Left lung (tissue), 10 donors: ENCODE measurements around the gene MYH3. TPM values are rescaled to one million over a fixed set of nuclear protein-coding genes. Genes with fewer than 3 reads are reported as not detected.

Experiments used
- ATAC-seq: fragments of 200-7000 bp; cut with Tn5 transposase; one replicate; pipeline ENCODE4 v1.9.1; 2020; ENCODE audit warnings: moderate library complexity
- DNase-seq, 4 donors: peaks; one replicate each; pipeline ENCODE4 v3.0.0-alpha.2; 2013 to 2020
- H3K27ac ChIP-seq, 2 donors: fragments of 200-600 bp; sonication (generic) in 1 of 2; one replicate each; pipeline versions ENCODE4 v1.5.0 to v1.8.0; 2020 to 2021
- H3K27me3 ChIP-seq, 2 donors: fragments of 200-600 bp; sonication (generic) in 1 of 2; one replicate each; pipeline versions ENCODE4 v1.5.0 to v1.8.0; 2020 to 2021
- H3K36me3 ChIP-seq, 2 donors: fragments of 200-600 bp; sonication (generic) in 1 of 2; one replicate each; pipeline versions ENCODE4 v1.5.0 to v1.8.0; 2020 to 2021
- H3K4me1 ChIP-seq, 2 donors: fragments of 200-600 bp; one replicate each; pipeline ENCODE4 v1.8.0; 2021
- H3K4me3 ChIP-seq, 2 donors: fragments of 200-600 bp; sonication (generic) in 1 of 2; one replicate each; pipeline versions ENCODE4 v1.5.0 to v1.8.0; 2020 to 2021; ENCODE audit warnings: mild to moderate bottlenecking in 1 of 2
- H3K9me3 ChIP-seq, 2 donors: fragments of 200-600 bp; sonication (generic) in 1 of 2; one replicate each; pipeline versions ENCODE4 v1.5.0 to v1.8.0; 2020 to 2021
- intact Hi-C, 2 donors: fragments of 100-400 bp; cut with DNase I; formaldehyde crosslinking; loops; one replicate each; pipeline versions ENCODE4 v1.11.2 to v1.14.2; 2022
- polyA plus RNA-seq, 6 donors: library from polyadenylated mRNA; unstranded; fragments of 120-200 nt; gene quantifications; one replicate each; pipeline ENCODE4 v1.2.1, GENCODE V29; 2013; ENCODE audit not compliant: insufficient read length in 6 of 6
- total RNA-seq, 2 donors: library from RNA; stranded (reverse); fragmentation: NEBNext Ultra II Directional; extraction: Animal tissue kit (Norgen Biotek cat#: 25700); gene quantifications; one replicate each; pipeline ENCODE4 v1.2.1, GENCODE V29; 2021
- TF ChIP-seq, protein P1 (sequence below), 2 donors: fragments of 200-600 bp; sonication (generic) in 1 of 2; IDR thresholded peaks; one replicate each; pipeline versions ENCODE4 v1.5.0 to v1.8.0; 2021; ENCODE audit warnings: antibody characterized with exemption in 2 of 2
- donor health status: DM: no; HTN: yes; CAD: no.
- donor health status: DM: no; HTN: no; CAD: no.

Gene MYH3
- total and polyA plus RNA-seq, 8 donors, result 1.5 to 7.1 (median 4.1) TPM

DNA sequence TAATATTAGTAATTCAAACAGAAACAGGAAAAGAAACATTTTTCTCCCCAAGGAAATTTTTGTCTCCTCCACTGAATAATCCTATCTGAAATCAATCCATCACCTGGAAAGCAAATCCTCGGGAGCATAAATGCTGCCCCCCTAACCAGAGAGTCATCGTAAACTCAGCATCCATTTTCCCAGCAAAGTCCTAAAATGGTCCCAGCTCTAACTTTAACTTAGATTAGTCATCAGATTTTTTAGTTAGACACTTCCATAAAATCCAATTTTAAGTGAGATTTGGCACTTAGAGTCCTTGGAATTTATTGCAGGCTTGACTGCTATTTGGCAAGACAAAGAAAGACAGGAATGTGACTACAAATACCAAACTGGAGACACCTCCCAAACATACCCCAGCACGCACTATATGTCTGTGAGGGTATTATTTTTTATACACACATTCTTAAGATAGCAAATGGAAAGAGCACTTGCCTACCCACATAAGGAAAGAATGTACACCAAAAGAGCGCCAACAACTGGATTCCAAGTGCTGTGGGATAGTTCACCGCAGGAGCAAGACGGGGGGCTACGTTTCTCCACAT is 24.8 kb upstream of the MYH3 start:
- Histone ChIP-seq H3K27ac (no peak overlapping the region), H3K9me3 (no peaks in the 10 kb centered on the region), H3K27me3 (no peaks in the 10 kb centered on the region), H3K4me1 (no peaks in the 10 kb centered on the region), H3K36me3 (peaks cover 0 to 90% of the 10 kb centered on the region in 2 donors), H3K4me3 (no peak overlapping the region)
- no peak for ATAC-seq
- TF ChIP-seq, protein P1, sequence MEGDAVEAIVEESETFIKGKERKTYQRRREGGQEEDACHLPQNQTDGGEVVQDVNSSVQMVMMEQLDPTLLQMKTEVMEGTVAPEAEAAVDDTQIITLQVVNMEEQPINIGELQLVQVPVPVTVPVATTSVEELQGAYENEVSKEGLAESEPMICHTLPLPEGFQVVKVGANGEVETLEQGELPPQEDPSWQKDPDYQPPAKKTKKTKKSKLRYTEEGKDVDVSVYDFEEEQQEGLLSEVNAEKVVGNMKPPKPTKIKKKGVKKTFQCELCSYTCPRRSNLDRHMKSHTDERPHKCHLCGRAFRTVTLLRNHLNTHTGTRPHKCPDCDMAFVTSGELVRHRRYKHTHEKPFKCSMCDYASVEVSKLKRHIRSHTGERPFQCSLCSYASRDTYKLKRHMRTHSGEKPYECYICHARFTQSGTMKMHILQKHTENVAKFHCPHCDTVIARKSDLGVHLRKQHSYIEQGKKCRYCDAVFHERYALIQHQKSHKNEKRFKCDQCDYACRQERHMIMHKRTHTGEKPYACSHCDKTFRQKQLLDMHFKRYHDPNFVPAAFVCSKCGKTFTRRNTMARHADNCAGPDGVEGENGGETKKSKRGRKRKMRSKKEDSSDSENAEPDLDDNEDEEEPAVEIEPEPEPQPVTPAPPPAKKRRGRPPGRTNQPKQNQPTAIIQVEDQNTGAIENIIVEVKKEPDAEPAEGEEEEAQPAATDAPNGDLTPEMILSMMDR (IDR thresholded peaks at IDR 0.05), result no peak
- no peak for DNase-seq
- intact Hi-C loops, result no loop called here

DNA sequence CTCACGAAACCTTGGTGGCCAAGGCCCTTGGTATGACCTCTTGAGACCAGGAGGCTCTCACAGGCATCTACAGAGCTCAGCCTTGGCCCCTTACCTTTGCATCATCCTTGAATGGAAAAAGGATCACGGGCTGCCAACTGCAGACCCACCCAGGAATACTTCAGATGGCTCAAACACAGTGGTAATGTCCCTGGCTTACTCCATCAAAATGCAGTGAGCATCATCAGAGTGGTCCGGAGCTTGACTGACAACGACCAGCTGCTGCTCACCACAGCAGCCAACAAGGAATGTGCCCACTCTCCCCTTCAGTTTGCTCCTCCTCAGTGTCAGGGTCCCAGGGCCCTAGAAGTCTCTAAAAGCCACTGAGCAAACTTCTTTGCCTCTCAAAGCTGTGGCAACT is 17.6 kb upstream of the MYH3 start:
- TF ChIP-seq, protein P1 (IDR thresholded peaks at IDR 0.05), result no peak
- Histone ChIP-seq H3K36me3 (peaks cover 0 to 50% of the 10 kb centered on the region in 2 donors), H3K4me3 (no peak overlapping the region), H3K4me1 (no peaks in the 10 kb centered on the region), H3K27ac (no peak overlapping the region), H3K9me3 (no peaks in the 10 kb centered on the region), H3K27me3 (no peaks in the 10 kb centered on the region)
- intact Hi-C loops, result no loop called here
- ATAC-seq (no peak), DNase-seq (no peak)

DNA sequence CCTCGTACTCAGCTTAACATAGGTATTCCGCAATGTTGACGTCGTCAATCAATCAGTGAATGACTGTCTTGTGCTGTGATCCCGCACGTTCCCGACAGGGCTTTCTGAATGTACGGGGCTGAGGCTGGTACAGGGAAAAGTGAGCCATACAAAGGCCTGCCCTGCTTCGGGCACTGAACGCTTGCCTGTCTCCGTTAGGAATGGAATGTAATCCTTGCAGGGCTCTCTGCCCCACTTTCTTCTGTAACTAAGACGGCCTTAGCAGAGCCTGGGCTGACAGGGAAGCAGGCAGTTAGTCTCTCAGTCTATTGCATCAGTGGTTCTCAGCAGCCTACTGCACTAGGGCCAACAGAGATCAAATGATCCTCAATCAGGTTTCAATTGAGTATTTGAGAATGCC is 16.2 kb upstream of the MYH3 start:
- Histone ChIP-seq H3K27me3 (no peaks in the 10 kb centered on the region), H3K27ac (no peak overlapping the region), H3K4me1 (no peaks in the 10 kb centered on the region), H3K4me3 (no peak overlapping the region), H3K36me3 (peaks cover 0 to 37% of the 10 kb centered on the region in 2 donors), H3K9me3 (no peaks in the 10 kb centered on the region)
- no peak for DNase-seq
- no peak for ATAC-seq
- TF ChIP-seq, protein P1 (IDR thresholded peaks at IDR 0.05), result no peak
- intact Hi-C loops, result no loop called here

DNA sequence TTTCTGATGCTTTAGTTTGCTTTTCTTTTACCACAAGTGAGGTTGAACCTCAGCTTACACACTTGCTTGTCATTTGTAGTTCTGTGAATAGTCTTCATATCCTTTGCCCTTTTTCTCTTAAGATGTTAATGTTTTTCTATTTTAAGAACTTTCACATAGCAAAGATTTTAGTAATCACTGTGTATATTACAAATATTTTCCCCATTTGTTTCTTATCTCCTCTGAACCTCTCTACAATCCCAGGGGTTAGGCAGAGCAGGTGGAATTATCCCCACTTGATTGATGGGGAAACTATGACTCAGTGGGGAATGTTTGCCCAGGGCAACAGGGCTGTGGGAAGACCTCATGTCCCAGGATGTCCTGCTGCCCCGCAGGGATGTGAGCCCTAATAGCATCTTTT is 11.7 kb upstream of the MYH3 start:
- no peak for ATAC-seq
- no peak overlapping the region for H3K27ac ChIP-seq
- peaks cover 0 to 7% of the 10 kb centered on the region in 2 donors for H3K36me3 ChIP-seq
- intact Hi-C loops, result no loop called here
- H3K9me3 ChIP-seq, result no peaks in the 10 kb centered on the region
- H3K4me1 ChIP-seq, result no peaks in the 10 kb centered on the region
- no peaks in the 10 kb centered on the region for H3K27me3 ChIP-seq
- H3K4me3 ChIP-seq, result no peak overlapping the region
- TF ChIP-seq, protein P1 (IDR thresholded peaks at IDR 0.05), result no peak
- no peak for DNase-seq

DNA sequence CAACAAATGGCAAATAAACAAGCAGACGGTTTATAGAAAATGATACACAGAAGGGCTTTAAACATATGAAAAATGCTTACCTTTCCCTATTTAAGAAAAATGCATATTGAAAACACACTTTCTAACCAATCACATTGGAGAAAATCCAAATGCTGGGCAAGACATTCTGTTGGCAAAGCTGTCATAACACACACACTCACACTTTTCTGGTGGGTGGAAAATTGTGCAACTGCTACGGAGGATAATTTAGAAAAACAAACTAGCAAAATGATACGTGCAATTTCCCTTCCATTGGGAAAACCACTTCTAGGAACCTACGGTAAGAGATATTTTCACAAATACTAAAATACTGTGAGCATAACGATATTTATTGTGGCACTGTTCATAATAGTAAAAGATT is 9.8 kb upstream of the MYH3 start:
- no peaks in the 10 kb centered on the region for H3K27me3 ChIP-seq
- no peaks in the 10 kb centered on the region for H3K9me3 ChIP-seq
- H3K4me3 ChIP-seq, result no peak overlapping the region
- no peak for ATAC-seq
- H3K4me1 ChIP-seq, result no peaks in the 10 kb centered on the region
- no peak for DNase-seq
- H3K27ac ChIP-seq, result no peak overlapping the region
- TF ChIP-seq, protein P1 (IDR thresholded peaks at IDR 0.05), result no peak
- no peaks in the 10 kb centered on the region for H3K36me3 ChIP-seq
- intact Hi-C loops, result no loop called here
